SU-DHL-6 (cell line): ENCODE results near the gene PRLR.

Experiments
- EZH2phosphoT487 ChIP-seq: fragments of 200-600 bp; sonication (generic), shearing (Covaris generic); conservative IDR thresholded peaks from 2 replicates; pipeline ENCODE4 v1.6.1; 2018; ENCODE audit warnings: mild to moderate bottlenecking, antibody characterized with exemption, low read length, moderate library complexity, mixed read lengths
- TF ChIP-seq, protein P1 (sequence below): fragments of 200-600 bp; sonication (generic); IDR thresholded peaks from one replicate; pipeline ENCODE4 v1.5.1; 2017; ENCODE audit warnings: antibody characterized with exemption, mild to moderate bottlenecking, low read length, moderate library complexity; ENCODE audit not compliant: insufficient read depth, poor library complexity, severe bottlenecking

DNA sequence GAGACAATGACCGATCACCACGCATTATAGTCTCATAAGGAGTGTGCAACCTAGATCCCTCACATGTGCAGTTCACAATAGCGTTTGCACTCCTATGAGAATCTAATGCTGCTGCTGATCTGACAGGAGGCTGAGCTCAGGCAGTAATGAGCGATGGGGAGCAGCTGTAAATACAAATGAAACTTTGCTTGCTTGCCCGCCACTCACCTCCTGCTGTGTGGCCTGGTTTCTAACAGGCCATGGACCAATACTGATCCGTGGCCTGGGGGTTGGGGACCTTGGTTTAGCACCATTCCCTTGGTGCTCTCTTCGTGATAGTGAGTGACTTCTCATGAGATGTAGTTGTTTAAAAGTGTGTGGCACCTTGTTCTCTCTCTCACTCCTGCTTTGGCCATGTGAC is 50.2 kb downstream of the PRLR start:
- TF ChIP-seq, protein P1, sequence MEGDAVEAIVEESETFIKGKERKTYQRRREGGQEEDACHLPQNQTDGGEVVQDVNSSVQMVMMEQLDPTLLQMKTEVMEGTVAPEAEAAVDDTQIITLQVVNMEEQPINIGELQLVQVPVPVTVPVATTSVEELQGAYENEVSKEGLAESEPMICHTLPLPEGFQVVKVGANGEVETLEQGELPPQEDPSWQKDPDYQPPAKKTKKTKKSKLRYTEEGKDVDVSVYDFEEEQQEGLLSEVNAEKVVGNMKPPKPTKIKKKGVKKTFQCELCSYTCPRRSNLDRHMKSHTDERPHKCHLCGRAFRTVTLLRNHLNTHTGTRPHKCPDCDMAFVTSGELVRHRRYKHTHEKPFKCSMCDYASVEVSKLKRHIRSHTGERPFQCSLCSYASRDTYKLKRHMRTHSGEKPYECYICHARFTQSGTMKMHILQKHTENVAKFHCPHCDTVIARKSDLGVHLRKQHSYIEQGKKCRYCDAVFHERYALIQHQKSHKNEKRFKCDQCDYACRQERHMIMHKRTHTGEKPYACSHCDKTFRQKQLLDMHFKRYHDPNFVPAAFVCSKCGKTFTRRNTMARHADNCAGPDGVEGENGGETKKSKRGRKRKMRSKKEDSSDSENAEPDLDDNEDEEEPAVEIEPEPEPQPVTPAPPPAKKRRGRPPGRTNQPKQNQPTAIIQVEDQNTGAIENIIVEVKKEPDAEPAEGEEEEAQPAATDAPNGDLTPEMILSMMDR, result no peak
- TF ChIP-seq EZH2phosphoT487, result no peak
